ENCODE data around the gene PPP1R16B. TPM values are rescaled to one million over a fixed set of nuclear protein-coding genes. Genes with fewer than 3 reads are reported as not detected.
A peak's percentile ranks its signal among the peaks of the same experiment; 100 is the strongest.

The PPP1R16B gene
- total RNA-seq, 5 donors from 2014 or later (not counting 1 experiment from before 2014, with no cell fraction given) = 32.0 to 58.5 (median 50.2) TPM

DNA sequence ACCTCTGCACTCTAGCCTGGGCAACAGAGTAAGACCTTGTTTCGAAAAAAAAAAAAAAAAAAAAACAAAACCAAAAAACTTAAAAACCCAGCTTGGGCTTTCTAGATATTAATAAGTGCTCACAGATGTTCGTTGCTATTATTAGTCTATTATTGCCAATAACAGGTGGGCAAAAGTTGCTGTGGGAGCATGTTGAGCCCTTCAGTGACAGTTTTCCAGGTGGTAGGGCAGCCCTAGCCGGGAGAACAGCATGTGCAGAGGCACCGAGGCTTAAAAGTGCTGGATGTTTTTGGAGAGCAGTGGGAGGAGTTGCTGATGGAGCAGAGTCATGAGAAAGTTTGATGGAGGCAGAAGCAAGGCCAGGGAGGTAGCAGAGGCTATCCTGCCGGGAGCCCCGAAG is 4.4 kb downstream of the PPP1R16B start:
- 78% methylated on average over 4 of the region's 6 CpGs for WGBS (ENCODE audit: insufficient coverage)
- Mint-ChIP-seq H3K27ac (peak overlapping the region; percentile 60 to 82), H3K4me3 (peak overlapping the region in 1 of 3 donors; percentile 13), H3K27me3 (no peaks in the 10 kb centered on the region), H3K9me3 (no peaks in the 10 kb centered on the region), H3K4me1 (peaks cover 79 to 80% (median 80%) of the 10 kb centered on the region in 3 donors), H3K36me3 (peaks cover 37% of the 10 kb centered on the region)
- peaks cover 18 to 68% of the 10 kb centered on the region in 2 experiments for H3K4me1 ChIP-seq (ENCODE audit: control insufficient read depth in 1 of 2, extremely low read depth in 1 of 2, insufficient read depth in 2 of 2, low read length in 2 of 2)
- POLR2A ChIA-PET = interaction anchor here (0.6 to 0.7 kb wide), 5 partner anchors 24 to 1649 kb away, joined by 5 to 9 read pairs (median 7); no protein-coding TSS in a partner anchor
- peaks cover 0 to 25% of the 10 kb centered on the region in 2 donors for H3K36me3 ChIP-seq (ENCODE audit: control insufficient read depth in 2 of 2, extremely low read depth in 1 of 2, insufficient read depth in 1 of 2, low read length in 1 of 2)
- no peak for ATAC-seq (replicated peaks in 1 of 4)
- no peaks in the 10 kb centered on the region for H3K27me3 ChIP-seq (replicated peaks in 1 of 2; ENCODE audit: control insufficient read depth in 2 of 2, extremely low read depth in 1 of 2, insufficient read depth in 2 of 2, low read length in 1 of 2)
- H3K4me3 ChIP-seq (ENCODE audit: control insufficient read depth in 1 of 2, extremely low read depth in 1 of 2, low read length in 1 of 2) = no peak overlapping the region
- no peak for DNase-seq
- CTCF ChIA-PET = interaction anchor here in 1 of 2 donors (0.6 kb wide), 1 partner anchor 170 kb away, joined by 6 read pairs; no protein-coding TSS in a partner anchor
- H3K27ac ChIP-seq (ENCODE audit: low read length) = peak overlapping the region; percentile 41
- H3K9me3 ChIP-seq = no peaks in the 10 kb centered on the region

DNA sequence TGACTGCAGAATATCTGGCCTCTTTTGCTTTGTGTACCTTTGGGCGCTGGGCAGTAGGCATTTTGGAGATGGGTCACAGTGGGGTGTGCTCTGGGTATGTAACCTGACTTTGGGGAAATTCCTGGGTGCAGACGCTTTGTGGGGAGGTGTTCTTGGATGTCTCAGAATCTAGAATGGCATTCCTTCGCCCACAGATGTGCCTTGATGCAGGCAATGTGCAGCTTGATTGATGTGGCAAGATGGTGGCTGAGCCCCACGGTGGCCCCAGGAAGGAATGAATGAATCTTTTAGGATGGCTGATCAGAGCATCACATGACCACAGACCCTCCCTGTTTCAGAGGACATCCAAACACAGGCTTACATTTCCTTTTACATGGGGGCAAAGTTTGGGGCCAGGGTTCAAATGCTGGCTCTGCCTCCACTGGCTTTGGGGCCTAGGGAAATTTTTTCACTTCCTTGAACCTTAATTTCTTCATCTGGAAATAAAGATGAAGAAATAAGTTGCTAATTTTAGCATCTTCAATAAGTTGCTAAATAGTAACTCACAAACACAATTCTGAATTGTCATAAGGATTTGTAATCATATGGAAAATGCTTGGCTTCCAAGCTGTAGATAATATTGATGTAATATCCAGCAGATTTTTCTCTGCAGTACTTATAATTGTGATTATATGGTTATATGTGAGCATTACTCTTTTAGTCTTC is 5.6 kb downstream of the PPP1R16B start:
- Histone ChIP-seq H3K9me3 (no peaks in the 10 kb centered on the region), H3K4me1 (ENCODE audit: control insufficient read depth in 1 of 2, extremely low read depth in 1 of 2, insufficient read depth in 2 of 2, low read length in 2 of 2) (peaks cover 18 to 63% of the 10 kb centered on the region in 2 experiments), H3K36me3 (ENCODE audit: control insufficient read depth in 2 of 2, extremely low read depth in 1 of 2, insufficient read depth in 1 of 2, low read length in 1 of 2) (peaks cover 0 to 25% of the 10 kb centered on the region in 2 donors), H3K27me3 (replicated peaks in 1 of 2; ENCODE audit: control insufficient read depth in 2 of 2, extremely low read depth in 1 of 2, insufficient read depth in 2 of 2, low read length in 1 of 2) (no peaks in the 10 kb centered on the region), H3K27ac (ENCODE audit: low read length) (no peak overlapping the region), H3K4me3 (ENCODE audit: control insufficient read depth in 1 of 2, extremely low read depth in 1 of 2, low read length in 1 of 2) (no peak overlapping the region)
- Mint-ChIP-seq H3K36me3 (peaks cover 46% of the 10 kb centered on the region), H3K9me3 (no peaks in the 10 kb centered on the region), H3K4me3 (peak overlapping the region in 1 of 3 donors; percentile 13), H3K27ac (peak overlapping the region; percentile 60 to 82), H3K4me1 (peaks cover 87 to 89% (median 88%) of the 10 kb centered on the region in 3 donors), H3K27me3 (no peaks in the 10 kb centered on the region)
- DNase-seq = no peak
- ChIA-PET CTCF (interaction anchor here in 1 of 2 donors (1.0 to 1.4 kb wide), 2 partner anchors 29 to 60 kb away, joined by 3 to 4 read pairs; no protein-coding TSS in a partner anchor), POLR2A (interaction anchor here (0.7 to 1.3 kb wide), 3 partner anchors 11 to 32 kb away, joined by 3 to 4 read pairs (median 3); no protein-coding TSS in a partner anchor)
- WGBS (ENCODE audit: insufficient coverage) = 51% methylated on average over 3 of the region's 4 CpGs
- no peak for ATAC-seq (replicated peaks in 1 of 4)

DNA sequence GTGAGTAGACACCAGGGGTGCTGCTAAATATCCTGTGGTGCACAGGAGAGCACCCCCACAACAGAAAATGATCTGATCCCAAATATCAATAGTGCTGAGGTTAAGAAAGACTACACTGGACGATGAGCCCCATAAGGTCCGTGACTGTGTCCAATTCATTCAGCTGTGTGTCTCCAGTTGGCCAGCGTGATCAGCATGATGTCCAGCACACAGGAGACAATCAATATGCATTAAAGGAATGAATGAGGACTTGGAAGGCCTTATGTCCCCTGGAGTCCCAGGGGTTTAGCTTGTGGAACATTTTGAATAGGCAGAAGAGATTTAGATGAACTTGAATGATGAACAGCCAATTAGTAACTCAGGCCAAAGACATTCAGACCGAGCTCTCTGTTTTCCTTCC is 6.3 kb downstream of the PPP1R16B start:
- 89% methylated on average over 2 of the region's 4 CpGs for WGBS (ENCODE audit: insufficient coverage)
- Histone ChIP-seq H3K4me1 (ENCODE audit: control insufficient read depth in 1 of 2, extremely low read depth in 1 of 2, insufficient read depth in 2 of 2, low read length in 2 of 2) (peaks cover 20 to 63% of the 10 kb centered on the region in 2 experiments), H3K27ac (ENCODE audit: low read length) (no peak overlapping the region), H3K4me3 (ENCODE audit: control insufficient read depth in 1 of 2, extremely low read depth in 1 of 2, low read length in 1 of 2) (no peak overlapping the region), H3K27me3 (replicated peaks in 1 of 2; ENCODE audit: control insufficient read depth in 2 of 2, extremely low read depth in 1 of 2, insufficient read depth in 2 of 2, low read length in 1 of 2) (no peaks in the 10 kb centered on the region), H3K9me3 (no peaks in the 10 kb centered on the region), H3K36me3 (ENCODE audit: control insufficient read depth in 2 of 2, extremely low read depth in 1 of 2, insufficient read depth in 1 of 2, low read length in 1 of 2) (peaks cover 0 to 30% of the 10 kb centered on the region in 2 donors)
- H3K4me1 Mint-ChIP-seq = peaks cover 93 to 96% (median 95%) of the 10 kb centered on the region in 3 donors
- peak overlapping the region in 1 of 3 donors; percentile 13 for H3K4me3 Mint-ChIP-seq
- ATAC-seq (replicated peaks in 1 of 4) = no peak
- H3K9me3 Mint-ChIP-seq = no peaks in the 10 kb centered on the region
- ChIA-PET POLR2A (interaction anchor here (0.7 to 1.4 kb wide), 4 partner anchors 10 to 61 kb away, joined by 3 to 4 read pairs (median 3); no protein-coding TSS in a partner anchor), CTCF (interaction anchor here in 1 of 2 donors (1.0 to 1.4 kb wide), 2 partner anchors 29 to 59 kb away, joined by 3 to 4 read pairs; no protein-coding TSS in a partner anchor)
- H3K36me3 Mint-ChIP-seq = peaks cover 52% of the 10 kb centered on the region
- H3K27me3 Mint-ChIP-seq = no peaks in the 10 kb centered on the region
- peak overlapping the region; percentile 44 to 80 for H3K27ac Mint-ChIP-seq
- no peak for DNase-seq

DNA sequence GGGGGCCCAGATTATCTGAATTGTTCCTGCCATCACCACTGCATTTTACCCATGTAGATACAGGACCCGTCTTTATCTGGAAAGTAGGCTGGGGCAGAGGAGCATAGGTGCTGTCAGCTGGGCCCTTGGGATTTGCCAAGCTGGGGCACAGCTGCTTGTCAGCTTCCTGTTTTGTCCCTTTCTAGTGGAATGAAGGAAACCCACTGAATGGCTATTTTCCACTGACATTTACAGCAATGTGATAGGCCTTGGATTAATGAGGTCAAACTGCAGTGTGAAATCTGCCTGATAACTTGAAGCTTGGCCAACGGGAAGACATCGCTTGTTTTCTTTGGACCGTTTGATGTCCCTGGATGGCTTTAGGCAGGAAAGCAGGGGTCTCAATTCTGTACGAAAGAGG is 6.7 kb downstream of the PPP1R16B start:
- Histone ChIP-seq H3K27ac (ENCODE audit: low read length) (no peak overlapping the region), H3K4me3 (ENCODE audit: control insufficient read depth in 1 of 2, extremely low read depth in 1 of 2, low read length in 1 of 2) (no peak overlapping the region), H3K27me3 (replicated peaks in 1 of 2; ENCODE audit: control insufficient read depth in 2 of 2, extremely low read depth in 1 of 2, insufficient read depth in 2 of 2, low read length in 1 of 2) (no peaks in the 10 kb centered on the region), H3K9me3 (no peaks in the 10 kb centered on the region), H3K36me3 (ENCODE audit: control insufficient read depth in 2 of 2, extremely low read depth in 1 of 2, insufficient read depth in 1 of 2, low read length in 1 of 2) (peaks cover 0 to 30% of the 10 kb centered on the region in 2 donors), H3K4me1 (ENCODE audit: control insufficient read depth in 1 of 2, extremely low read depth in 1 of 2, insufficient read depth in 2 of 2, low read length in 2 of 2) (peaks cover 20 to 63% of the 10 kb centered on the region in 2 experiments)
- Mint-ChIP-seq H3K4me1 (peaks cover 94 to 97% (median 96%) of the 10 kb centered on the region in 3 donors), H3K36me3 (peaks cover 55% of the 10 kb centered on the region), H3K27me3 (no peaks in the 10 kb centered on the region), H3K9me3 (no peaks in the 10 kb centered on the region), H3K4me3 (no peak overlapping the region), H3K27ac (peak overlapping the region in 1 of 2 donors; percentile 80)
- CTCF ChIA-PET = interaction anchor here in 1 of 2 donors (1.0 to 1.4 kb wide), 2 partner anchors 28 to 59 kb away, joined by 3 to 4 read pairs; no protein-coding TSS in a partner anchor
- DNase-seq (no peak), ATAC-seq (replicated peaks in 1 of 4) (no peak)
- POLR2A ChIA-PET = interaction anchor here (0.7 to 1.4 kb wide), 4 partner anchors 10 to 60 kb away, joined by 3 to 4 read pairs (median 3); no protein-coding TSS in a partner anchor
- 100% methylated on average over 4 of the region's 5 CpGs for WGBS (ENCODE audit: insufficient coverage)

DNA sequence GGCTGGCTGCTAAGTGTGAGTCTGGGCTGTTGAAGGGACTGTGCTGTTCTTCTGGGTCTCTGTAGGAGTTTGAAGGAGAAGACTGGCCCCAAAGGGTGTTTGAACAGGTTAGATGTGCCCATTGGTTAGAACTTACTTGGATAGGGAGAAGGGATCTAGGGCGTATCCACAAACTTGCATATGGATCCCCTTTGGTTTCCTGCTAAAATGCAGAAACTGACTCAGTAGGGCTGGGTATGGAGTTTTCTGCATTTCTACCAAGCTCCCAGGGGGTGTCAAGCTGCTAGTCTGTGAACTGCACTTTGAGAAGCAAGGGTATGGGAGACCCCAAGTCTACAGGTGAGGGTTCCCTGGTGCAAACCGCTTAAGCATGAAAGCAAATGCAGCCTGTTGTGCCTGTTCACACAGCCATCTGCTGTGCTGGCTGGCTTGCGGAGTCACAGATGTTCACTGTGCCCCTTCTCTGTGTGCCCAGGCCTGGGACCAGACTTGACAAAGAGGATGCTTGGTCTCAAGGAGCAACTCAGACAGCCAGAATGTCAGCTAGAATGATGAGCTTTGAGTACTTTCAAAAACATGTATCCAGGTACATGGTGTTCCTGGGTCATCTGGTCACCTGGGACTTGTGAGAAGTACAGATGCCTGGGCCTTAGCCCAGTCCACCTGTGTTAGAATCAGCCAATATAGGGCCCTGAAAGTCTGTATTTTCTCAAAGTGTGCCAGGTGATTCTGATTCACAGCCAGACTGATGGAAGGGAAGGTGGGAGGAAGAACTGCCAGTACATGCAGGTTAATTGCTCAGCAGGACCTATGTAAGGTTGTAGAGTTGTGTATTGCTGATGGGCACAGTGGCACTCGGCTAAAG is 7.4 kb downstream of the PPP1R16B start:
- H3K36me3 ChIP-seq (ENCODE audit: control insufficient read depth in 2 of 2, extremely low read depth in 1 of 2, insufficient read depth in 1 of 2, low read length in 1 of 2) = peaks cover 0 to 30% of the 10 kb centered on the region in 2 donors
- Mint-ChIP-seq H3K36me3 (peaks cover 51% of the 10 kb centered on the region), H3K4me3 (peak overlapping the region in 1 of 3 donors; percentile 31), H3K27ac (peak overlapping the region; percentile 51 to 80), H3K27me3 (no peaks in the 10 kb centered on the region), H3K4me1 (peaks cover 91 to 97% (median 94%) of the 10 kb centered on the region in 3 donors), H3K9me3 (no peaks in the 10 kb centered on the region)
- DNase-seq (no peak), ATAC-seq (replicated peaks in 1 of 4) (peak in 1 of 4 experiments; percentile 13)
- H3K4me3 ChIP-seq (ENCODE audit: control insufficient read depth in 1 of 2, extremely low read depth in 1 of 2, low read length in 1 of 2) = no peak overlapping the region
- POLR2A ChIA-PET = interaction anchor here in 1 of 2 donors (1.4 kb wide), 1 partner anchor 60 kb away, joined by 3 read pairs; no protein-coding TSS in a partner anchor
- WGBS (ENCODE audit: insufficient coverage) = 79% methylated on average over 4 of the region's 4 CpGs
- no peaks in the 10 kb centered on the region for H3K27me3 ChIP-seq (replicated peaks in 1 of 2; ENCODE audit: control insufficient read depth in 2 of 2, extremely low read depth in 1 of 2, insufficient read depth in 2 of 2, low read length in 1 of 2)
- CTCF ChIA-PET = no interaction called here
- H3K9me3 ChIP-seq = no peaks in the 10 kb centered on the region
- H3K4me1 ChIP-seq (ENCODE audit: control insufficient read depth in 1 of 2, extremely low read depth in 1 of 2, insufficient read depth in 2 of 2, low read length in 2 of 2) = peaks cover 17 to 61% of the 10 kb centered on the region in 2 experiments
- no peak overlapping the region for H3K27ac ChIP-seq (ENCODE audit: low read length)

Data from T-cell (primary cell).